ENCODE results near the gene TRIM50. TPM values are rescaled to one million over a fixed set of nuclear protein-coding genes. Genes with fewer than 3 reads are reported as not detected.
"Not testable (repeated sequence)": the region's sequence is repeated elsewhere in the genome, so short reads cannot be mapped to it uniquely, and the experiment has no call there.

Gene TRIM50
- total and polyA plus RNA-seq, 2 of the 4 experiments (the other 2 are of a cell fraction): not detected

GRCh38 chr7:73360590-73360989 lies 32.7 kb upstream of the TRIM50 start:
- H2BK15ac ChIP-seq (ENCODE audit: low read depth, low read length); CTCF ChIA-PET; H3K23ac ChIP-seq (ENCODE audit: low read depth, low read length); H3K4me2 ChIP-seq (ENCODE audit: low read depth, low read length); H3K36me3 ChIP-seq (ENCODE audit: control insufficient read depth, insufficient read depth, low read length); H3K9ac ChIP-seq (ENCODE audit: low read depth, low read length); dilution Hi-C loops (cut with HindIII; ENCODE audit: low sequenced_read_pairs, unreplicated experiment); H3K27ac ChIP-seq (ENCODE audit: insufficient read depth, low read length); H3K18ac ChIP-seq (ENCODE audit: low read depth, low read length); H4K20me1 ChIP-seq (ENCODE audit: insufficient read depth, low read length); H3K14ac ChIP-seq (replicated peaks; ENCODE audit: low read depth, low read length); H3K56ac ChIP-seq (ENCODE audit: extremely low read depth, insufficient read depth, low read length); ATAC-seq (ENCODE audit: low read depth); H3K4me3 ChIP-seq (ENCODE audit: insufficient read depth, low read depth, low read length); H2AK9ac ChIP-seq (replicated peaks; ENCODE audit: low read depth, low read length, poor library complexity); H3K9me1 ChIP-seq (ENCODE audit: insufficient read depth, low read length); H4K8ac ChIP-seq (ENCODE audit: low read depth in 2 of 2, low read length in 2 of 2); BruUV-seq (replicated peaks); H2BK120ac ChIP-seq (ENCODE audit: low read depth, low read length); H2AK5ac ChIP-seq (ENCODE audit: low read depth, low read length); H4K5ac ChIP-seq (ENCODE audit: low read depth, low read length); H3K4me1 ChIP-seq (ENCODE audit: control insufficient read depth, insufficient read depth, low read length); POLR2A ChIA-PET (ENCODE audit: unreplicated experiment); intact Hi-C loops (cut with micrococcal nuclease); H3K79me1 ChIP-seq (ENCODE audit: low read depth in 1 of 2, low read length in 2 of 2); H4K91ac ChIP-seq (ENCODE audit: insufficient read depth, low read depth, low read length); H3K4ac ChIP-seq (ENCODE audit: low read depth, low read length); H2AFZ ChIP-seq (replicated peaks; ENCODE audit: low read length, poor library complexity); DNase-seq; H2BK20ac ChIP-seq (ENCODE audit: low read depth, low read length); H2BK5ac ChIP-seq (ENCODE audit: low read depth, low read length, poor library complexity, severe bottlenecking); H3K9me3 ChIP-seq (ENCODE audit: control insufficient read depth, insufficient read depth, low read length); in situ Hi-C loops (cut with MboI; ENCODE audit: low sequenced_read_pairs): not testable (repeated sequence)
- peaks cover 10% of the 10 kb centered on the region for H3K27me3 ChIP-seq (ENCODE audit: control insufficient read depth, insufficient read depth, low read length)
- no CpG with 5 or more reads among the region's 1 CpG for WGBS, 2 experiments (ENCODE audit: extremely low coverage in 2 of 2, insufficient read length in 1 of 2)
